Thoracic aorta (tissue), 2 donors: Measurements from ENCODE around the gene ARAP2. TPM values are rescaled to one million over a fixed set of nuclear protein-coding genes. Genes with fewer than 3 reads are reported as not detected.

ENCODE experiments used
- ATAC-seq: fragments of 150-250 bp; one replicate; pipeline ENCODE4 v1.8.0; 2017; ENCODE audit warnings: low read depth; ENCODE audit not compliant: insufficient number of reproducible peaks, low FRiP score
- DNase-seq: peaks from one replicate; pipeline ENCODE4 v3.0.0-alpha.2; 2020; ENCODE audit warnings: low spot score
- H3K27ac ChIP-seq, 2 donors: fragments of 200-600 bp; sonication (generic); 1 replicate in 1 of 2; 2 replicates in 1 of 2; pipeline ENCODE4 v1.5.1; 2016; ENCODE audit warnings: mild to moderate bottlenecking in 2 of 2, moderate library complexity in 2 of 2
- H3K27me3 ChIP-seq: fragments of 200-600 bp; sonication (generic); replicated peaks from 2 replicates; pipeline ENCODE4 v1.6.0; 2016; ENCODE audit warnings: mild to moderate bottlenecking; ENCODE audit not compliant: insufficient read depth
- H3K36me3 ChIP-seq: fragments of 200-600 bp; sonication (generic); one replicate; pipeline ENCODE4 v1.5.1; 2016
- H3K4me1 ChIP-seq, 2 donors: fragments of 200-600 bp; sonication (generic); 1 replicate in 1 of 2; 2 replicates in 1 of 2; pipeline versions ENCODE4 v1.5.1 to v1.6.0; 2016; ENCODE audit warnings: low read depth in 2 of 2, mild to moderate bottlenecking in 1 of 2; ENCODE audit not compliant: control insufficient read depth in 1 of 2
- H3K4me3 ChIP-seq: fragments of 200-600 bp; sonication (generic); 2 replicates; pipeline ENCODE4 v1.5.1; 2016; ENCODE audit warnings: mild to moderate bottlenecking
- H3K9me3 ChIP-seq: fragments of 200-600 bp; sonication (generic); 2 replicates; pipeline ENCODE4 v1.5.1; 2016
- CTCF ChIP-seq: fragments of 200-600 bp; sonication (generic); IDR thresholded peaks from one replicate; pipeline ENCODE4 v1.5.1; 2019; ENCODE audit warnings: antibody characterized with exemption
- total RNA-seq, 2 donors: library from RNA; depleted of rRNA; stranded (reverse); fragments of >200 nt; gene quantifications; one replicate each; pipeline versions ENCODE4 v1.1.0 to v1.2.3, GENCODE V29; 2016

ARAP2 gene
- total RNA-seq, 2 donors from 2014 or later, result 8.3 to 25.3 TPM

GRCh38 chr4:36242629-36243354 lies 1.5 kb downstream of the ARAP2 start:
- H3K27ac ChIP-seq, result no peak overlapping the region
- no peaks in the 10 kb centered on the region for H3K9me3 ChIP-seq
- no peak for TF ChIP-seq CTCF
- ATAC-seq (no peak), DNase-seq (no peak)
- H3K36me3 ChIP-seq, result no peaks in the 10 kb centered on the region
- H3K4me3 ChIP-seq, result peak overlapping the region; percentile 69
- H3K27me3 ChIP-seq, result no peaks in the 10 kb centered on the region
- no peaks in the 10 kb centered on the region for H3K4me1 ChIP-seq

- DNase-seq (no peak), ATAC-seq (no peak)
- no peaks in the 10 kb centered on the region for H3K4me1 ChIP-seq
- H3K4me3 ChIP-seq, result peak overlapping the region; percentile 69
- H3K9me3 ChIP-seq, result no peaks in the 10 kb centered on the region
- no peak overlapping the region for H3K27ac ChIP-seq
- no peaks in the 10 kb centered on the region for H3K36me3 ChIP-seq
- no peaks in the 10 kb centered on the region for H3K27me3 ChIP-seq
- no peak for TF ChIP-seq CTCF
Measured at GRCh38 chr4:36241771-36242170, 2.5 kb downstream of the ARAP2 start.

GRCh38 chr4:36237366-36238313 lies 6.7 kb downstream of the ARAP2 start:
- Histone ChIP-seq H3K4me3 (no peak overlapping the region), H3K27me3 (no peaks in the 10 kb centered on the region), H3K9me3 (no peaks in the 10 kb centered on the region), H3K4me1 (no peaks in the 10 kb centered on the region), H3K27ac (no peak overlapping the region), H3K36me3 (no peaks in the 10 kb centered on the region)
- no peak for TF ChIP-seq CTCF
- no peak for ATAC-seq
- no peak for DNase-seq

DNA sequence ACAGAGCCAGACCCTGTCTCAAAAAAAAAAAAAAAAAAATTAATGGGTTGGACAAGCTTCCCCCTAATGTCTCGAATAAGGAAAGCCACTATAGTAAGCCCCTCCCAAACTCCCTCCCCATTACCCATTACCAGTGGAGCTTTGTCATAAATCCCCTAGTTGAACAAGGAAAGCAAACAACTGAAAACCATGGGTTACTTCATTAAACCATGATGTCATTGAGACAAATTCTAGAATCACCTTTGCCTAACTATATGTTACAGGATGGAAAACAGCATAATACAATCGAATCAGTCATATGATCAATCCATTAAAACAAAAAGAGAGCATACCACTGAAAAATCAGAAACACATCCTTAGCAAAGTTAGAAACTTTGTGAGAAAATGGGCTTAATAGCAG lies 8.2 kb downstream of the ARAP2 start:
- Histone ChIP-seq H3K36me3 (no peaks in the 10 kb centered on the region), H3K27ac (no peak overlapping the region), H3K27me3 (no peaks in the 10 kb centered on the region), H3K4me3 (no peak overlapping the region), H3K4me1 (no peaks in the 10 kb centered on the region), H3K9me3 (no peaks in the 10 kb centered on the region)
- no peak for DNase-seq
- no peak for ATAC-seq
- no peak for TF ChIP-seq CTCF

GRCh38 chr4:36235306-36235705 lies 9.0 kb downstream of the ARAP2 start:
- Histone ChIP-seq H3K4me1 (no peaks in the 10 kb centered on the region), H3K27me3 (no peaks in the 10 kb centered on the region), H3K27ac (no peak overlapping the region), H3K9me3 (no peaks in the 10 kb centered on the region), H3K4me3 (no peak overlapping the region), H3K36me3 (no peaks in the 10 kb centered on the region)
- no peak for ATAC-seq
- DNase-seq, result no peak
- no peak for TF ChIP-seq CTCF
